HEK293 (cell line): Measurements from ENCODE around the gene RAB3IP.

Experiments used
- CTCF ChIP-seq: fragments of 450-650 bp; formaldehyde crosslinking; IDR thresholded peaks from 2 replicates; pipeline ENCODE4 v1.5.1; 2016; ENCODE audit warnings: missing biosample characterization, missing genetic modification characterization
- PBX3 ChIP-seq: sonication (generic); formaldehyde crosslinking; IDR thresholded peaks from 2 replicates; pipeline ENCODE4 v1.8.1; 2022; ENCODE audit warnings: mild to moderate bottlenecking, moderate library complexity, missing genetic modification reagents
- TCF7L2 ChIP-seq: IDR thresholded peaks from 2 replicates; pipeline ENCODE4 v1.6.1; 2011; ENCODE audit warnings: low read depth, mild to moderate bottlenecking, inconsistent platforms, low read length, moderate library complexity, borderline replicate concordance
- ZEB2 ChIP-seq: fragments of 450-650 bp; formaldehyde crosslinking; IDR thresholded peaks from 2 replicates; pipeline ENCODE4 v1.5.1; 2016; ENCODE audit warnings: missing biosample characterization, missing genetic modification characterization
- ZNF248 ChIP-seq: fragments of 450-650 bp; formaldehyde crosslinking; IDR thresholded peaks from 2 replicates; pipeline ENCODE4 v1.5.1; 2017; ENCODE audit warnings: missing biosample characterization, missing genetic modification characterization
- ZNF501 ChIP-seq: fragments of 450-650 bp; formaldehyde crosslinking; IDR thresholded peaks from 2 replicates; pipeline ENCODE4 v1.5.1; 2016; ENCODE audit warnings: missing biosample characterization, missing genetic modification characterization
- ZNF510 ChIP-seq: fragments of 450-650 bp; formaldehyde crosslinking; IDR thresholded peaks from 2 replicates; pipeline ENCODE4 v1.5.1; 2018; ENCODE audit warnings: mild to moderate bottlenecking, missing genetic modification characterization, missing biosample characterization; ENCODE audit not compliant: insufficient replicate concordance
- ZNF560 ChIP-seq: fragments of 450-650 bp; formaldehyde crosslinking; IDR thresholded peaks from 2 replicates; pipeline ENCODE4 v1.5.1; 2017; ENCODE audit warnings: missing biosample characterization, missing genetic modification characterization, borderline replicate concordance
- ZNF843 ChIP-seq: fragments of 450-650 bp; formaldehyde crosslinking; IDR thresholded peaks from 2 replicates; pipeline ENCODE4 v1.5.1; 2016; ENCODE audit warnings: missing biosample characterization, missing genetic modification characterization
- ZSCAN5A ChIP-seq: fragments of 450-650 bp; formaldehyde crosslinking; IDR thresholded peaks from 2 replicates; pipeline ENCODE4 v1.5.1; 2016; ENCODE audit warnings: missing biosample characterization, missing genetic modification characterization

GRCh38 chr12:69766260-69766659, 27.6 kb downstream of the RAB3IP start:
- TF ChIP-seq TCF7L2 (no peak), ZNF510 (tag by site-specific recombination) (no peak), ZEB2 (tag by site-specific recombination) (no peak), ZNF248 (tag by site-specific recombination) (no peak), PBX3 (CRISPR knock-in tag) (no peak), ZNF560 (tag by site-specific recombination) (no peak), ZSCAN5A (tag by site-specific recombination) (no peak), ZNF843 (tag by site-specific recombination) (no peak), ZNF501 (no peak), CTCF (no peak)
